ENCODE data around the gene INSC. TPM values are rescaled to one million over a fixed set of nuclear protein-coding genes. Genes with fewer than 3 reads are reported as not detected.

INSC gene
- total and polyA plus RNA-seq, 2 of the 4 experiments (the other 2 are of a cell fraction), result 0.53 to 1.4 TPM

DNA sequence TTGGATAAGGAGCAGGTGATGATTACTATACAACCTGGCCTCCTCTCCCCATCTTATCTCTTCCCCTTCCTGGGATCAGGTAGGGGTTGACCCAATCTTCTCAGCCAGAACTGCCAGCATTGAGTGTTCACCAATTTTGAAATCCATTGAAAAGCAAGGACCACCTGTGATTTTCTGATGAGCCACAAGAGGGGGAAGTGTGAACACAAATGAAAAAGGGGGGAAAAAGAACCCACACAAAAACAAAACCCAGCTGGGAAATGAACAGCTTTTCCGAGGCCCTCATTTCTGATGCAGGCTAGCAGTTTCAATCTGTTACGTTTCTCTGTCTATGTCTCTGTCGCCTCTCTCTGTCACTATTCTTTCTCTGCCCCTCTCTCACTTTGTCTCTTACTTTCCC, 161.9 kb downstream of the INSC start:
- Histone ChIP-seq H2AK9ac (replicated peaks; ENCODE audit: low read depth, low read length, poor library complexity) (no peak overlapping the region), H3K27me3 (ENCODE audit: control insufficient read depth, insufficient read depth, low read length) (peaks cover 3% of the 10 kb centered on the region), H3K4me3 (ENCODE audit: insufficient read depth, low read depth, low read length) (no peak overlapping the region), H2AFZ (replicated peaks; ENCODE audit: low read length, poor library complexity) (no peak overlapping the region), H4K8ac (ENCODE audit: low read depth in 2 of 2, low read length in 2 of 2) (no peak overlapping the region), H3K9me3 (ENCODE audit: control insufficient read depth, insufficient read depth, low read length) (no peaks in the 10 kb centered on the region), H4K20me1 (ENCODE audit: insufficient read depth, low read length) (no peaks in the 10 kb centered on the region), H3K18ac (ENCODE audit: low read depth, low read length) (no peak overlapping the region), H2BK15ac (ENCODE audit: low read depth, low read length) (no peak overlapping the region), H3K23ac (ENCODE audit: low read depth, low read length) (no peak overlapping the region), H3K27ac (ENCODE audit: insufficient read depth, low read length) (no peak overlapping the region), H3K79me1 (ENCODE audit: low read depth in 1 of 2, low read length in 2 of 2) (no peaks in the 10 kb centered on the region), H2BK120ac (ENCODE audit: low read depth, low read length) (no peak overlapping the region), H3K4ac (ENCODE audit: low read depth, low read length) (no peak overlapping the region), H2BK5ac (ENCODE audit: low read depth, low read length, poor library complexity, severe bottlenecking) (no peak overlapping the region), H3K4me1 (ENCODE audit: control insufficient read depth, insufficient read depth, low read length) (no peaks in the 10 kb centered on the region), H4K5ac (ENCODE audit: low read depth, low read length) (no peak overlapping the region), H3K9ac (ENCODE audit: low read depth, low read length) (no peak overlapping the region), H3K36me3 (ENCODE audit: control insufficient read depth, insufficient read depth, low read length) (no peaks in the 10 kb centered on the region), H4K91ac (ENCODE audit: insufficient read depth, low read depth, low read length) (no peak overlapping the region), H2AK5ac (ENCODE audit: low read depth, low read length) (no peak overlapping the region), H3K9me1 (ENCODE audit: insufficient read depth, low read length) (no peaks in the 10 kb centered on the region), H3K14ac (replicated peaks; ENCODE audit: low read depth, low read length) (no peak overlapping the region), H3K56ac (ENCODE audit: extremely low read depth, insufficient read depth, low read length) (no peak overlapping the region), H2BK20ac (ENCODE audit: low read depth, low read length) (no peak overlapping the region), H3K4me2 (ENCODE audit: low read depth, low read length) (no peak overlapping the region)
- intact Hi-C loops (cut with micrococcal nuclease) (no loop called here), dilution Hi-C loops (cut with HindIII; ENCODE audit: low sequenced_read_pairs, unreplicated experiment) (no loop called here), in situ Hi-C loops (cut with MboI; ENCODE audit: low sequenced_read_pairs) (no loop called here)
- DNase-seq, result peak; percentile 4
- BruUV-seq (replicated peaks), result no TSS peak
- WGBS, 2 experiments (ENCODE audit: extremely low coverage in 2 of 2, insufficient read length in 1 of 2), result no CpG with 5 or more reads among the region's 3 CpGs
- POLR2A ChIA-PET (ENCODE audit: unreplicated experiment), result no interaction called here
- peak; percentile 42 for ATAC-seq (ENCODE audit: low read depth)
- CTCF ChIA-PET, result interaction anchor here (0.7 to 1.0 kb wide), 2 partner anchors 8 to 11 kb away, joined by 3 read pairs; no protein-coding TSS in a partner anchor
- no peak for TF ChIP-seq POLR2A (IDR thresholded peaks at IDR 0.05; ENCODE audit: low read depth, low read length)
- TF ChIP-seq RAD21 (IDR thresholded peaks at IDR 0.05; ENCODE audit: low read length), result peak; percentile 41
- TF ChIP-seq, protein P1, sequence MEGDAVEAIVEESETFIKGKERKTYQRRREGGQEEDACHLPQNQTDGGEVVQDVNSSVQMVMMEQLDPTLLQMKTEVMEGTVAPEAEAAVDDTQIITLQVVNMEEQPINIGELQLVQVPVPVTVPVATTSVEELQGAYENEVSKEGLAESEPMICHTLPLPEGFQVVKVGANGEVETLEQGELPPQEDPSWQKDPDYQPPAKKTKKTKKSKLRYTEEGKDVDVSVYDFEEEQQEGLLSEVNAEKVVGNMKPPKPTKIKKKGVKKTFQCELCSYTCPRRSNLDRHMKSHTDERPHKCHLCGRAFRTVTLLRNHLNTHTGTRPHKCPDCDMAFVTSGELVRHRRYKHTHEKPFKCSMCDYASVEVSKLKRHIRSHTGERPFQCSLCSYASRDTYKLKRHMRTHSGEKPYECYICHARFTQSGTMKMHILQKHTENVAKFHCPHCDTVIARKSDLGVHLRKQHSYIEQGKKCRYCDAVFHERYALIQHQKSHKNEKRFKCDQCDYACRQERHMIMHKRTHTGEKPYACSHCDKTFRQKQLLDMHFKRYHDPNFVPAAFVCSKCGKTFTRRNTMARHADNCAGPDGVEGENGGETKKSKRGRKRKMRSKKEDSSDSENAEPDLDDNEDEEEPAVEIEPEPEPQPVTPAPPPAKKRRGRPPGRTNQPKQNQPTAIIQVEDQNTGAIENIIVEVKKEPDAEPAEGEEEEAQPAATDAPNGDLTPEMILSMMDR (conservative IDR thresholded peaks at IDR 0.05; ENCODE audit: low read depth, low read length), result peak; percentile 36
- peak; percentile 20; the same call in 1 of the 2 replicates for TF ChIP-seq SMC3 (IDR thresholded peaks at IDR 0.05; ENCODE audit: low read depth, low read length)
